ENCODE measurements around the gene FMNL2.
"Not testable (repeated sequence)": the region's sequence is repeated elsewhere in the genome, so short reads cannot be mapped to it uniquely, and the experiment has no call there.

The FMNL2 gene

GRCh38 chr2:152504618-152505017 is 169.6 kb downstream of the FMNL2 start:
- DNase-seq = no peak

- DNase-seq = no peak
These were observed 170.5 kb downstream of the FMNL2 start for GRCh38 chr2:152505495-152505906.

- DNase-seq = no peak
These were observed 171.9 kb downstream of the FMNL2 start for GRCh38 chr2:152506843-152507242.

GRCh38 chr2:152507907-152508306 is 172.9 kb downstream of the FMNL2 start:
- DNase-seq = no peak

- no peak for DNase-seq
These were observed 173.5 kb downstream of the FMNL2 start for GRCh38 chr2:152508446-152508845.

DNA sequence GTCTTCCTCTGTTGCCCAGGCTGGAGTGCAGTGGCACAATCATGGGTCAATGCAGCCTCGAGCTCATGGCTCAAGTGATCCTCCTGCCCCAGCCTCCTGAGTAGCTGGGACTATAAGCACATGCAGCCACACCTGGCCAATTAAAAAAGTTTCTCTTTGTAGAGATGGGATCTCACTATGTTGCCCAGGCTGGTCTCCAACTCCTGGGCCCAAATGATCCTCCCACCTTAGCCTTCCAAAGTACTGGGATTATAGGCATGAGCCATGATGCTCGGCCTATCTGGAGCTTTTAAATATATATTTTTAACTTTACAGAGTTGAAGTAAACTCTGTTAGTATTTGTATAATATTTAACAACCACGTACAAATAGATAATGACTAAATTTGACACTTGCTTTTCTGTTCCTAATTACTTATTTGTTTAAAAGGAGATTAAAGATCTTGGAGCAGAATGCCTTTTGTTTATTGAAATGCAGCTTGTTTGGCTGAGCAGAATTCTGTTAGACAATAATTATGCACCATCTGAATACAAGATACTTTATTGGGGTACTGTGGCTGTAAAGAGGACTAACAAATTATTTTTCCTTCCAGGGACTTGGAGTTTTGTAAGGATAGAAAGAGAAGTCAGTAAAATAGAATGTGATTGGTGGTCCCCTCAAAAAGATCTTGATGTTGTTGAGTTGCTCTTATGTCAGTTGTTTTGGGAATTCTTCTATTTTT is 175.0 kb downstream of the FMNL2 start:
- no peak for DNase-seq

DNA sequence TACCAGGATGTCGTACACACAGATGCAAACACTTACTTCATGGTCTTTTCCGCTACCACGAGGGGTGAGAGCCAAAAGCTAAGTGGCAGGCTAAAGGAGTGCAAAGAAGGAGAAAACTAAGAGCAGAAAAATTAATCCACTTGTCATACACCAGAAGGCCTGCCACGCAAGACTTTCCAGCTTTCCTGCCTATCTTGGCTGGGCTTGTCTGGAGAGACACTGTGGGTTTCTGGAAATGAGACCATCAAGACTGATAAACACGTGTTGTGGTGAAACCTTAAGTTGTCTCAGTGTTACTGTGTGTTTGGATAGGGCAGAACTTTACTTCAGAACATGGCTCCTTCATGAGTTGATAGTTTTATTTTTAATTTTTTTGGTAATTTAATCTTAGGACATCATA is 175.6 kb downstream of the FMNL2 start:
- DNase-seq = no peak

DNA sequence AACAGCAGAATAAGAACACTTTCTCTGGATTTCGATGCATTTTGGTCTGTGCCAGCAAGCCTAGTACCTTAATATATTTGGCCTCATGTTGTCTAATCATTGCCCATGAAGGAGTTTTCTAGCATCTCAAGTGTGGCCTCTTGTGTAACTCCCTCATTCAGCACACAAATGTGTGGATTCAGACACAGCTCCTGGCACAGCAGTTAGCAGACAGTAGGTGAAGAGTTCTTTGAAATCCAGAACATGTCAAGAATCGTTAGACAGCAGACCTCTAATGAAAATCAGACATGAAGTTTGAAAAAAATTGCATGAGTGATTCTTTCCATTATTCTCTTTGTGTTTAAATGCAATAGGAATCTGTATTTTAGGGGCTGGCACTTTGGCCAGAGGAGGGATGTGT is 177.0 kb downstream of the FMNL2 start:
- DNase-seq = no peak

GRCh38 chr2:152513029-152513428 is 178.1 kb downstream of the FMNL2 start:
- DNase-seq = no peak

DNA sequence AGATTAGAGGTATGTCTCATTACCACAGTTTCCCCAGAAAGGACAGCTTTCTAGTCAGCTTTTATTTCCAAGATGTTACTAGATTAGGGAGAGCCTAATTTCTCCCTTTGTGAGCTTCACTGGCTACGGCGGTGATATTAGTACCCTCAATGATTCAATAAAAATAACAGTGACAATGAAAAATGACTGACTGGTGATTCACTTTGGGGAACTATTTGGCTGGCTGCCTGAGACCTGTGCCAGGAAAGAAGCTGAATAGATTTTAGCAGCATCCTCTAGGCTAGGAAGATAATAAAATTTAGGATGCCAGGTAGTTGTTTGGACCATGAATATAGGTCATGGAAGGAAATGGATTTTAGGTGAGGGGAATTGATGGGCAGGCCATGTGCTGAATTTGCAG is 178.7 kb downstream of the FMNL2 start:
- DNase-seq = no peak

GRCh38 chr2:152518034-152518433 is 183.1 kb downstream of the FMNL2 start:
- no peak for DNase-seq

DNA sequence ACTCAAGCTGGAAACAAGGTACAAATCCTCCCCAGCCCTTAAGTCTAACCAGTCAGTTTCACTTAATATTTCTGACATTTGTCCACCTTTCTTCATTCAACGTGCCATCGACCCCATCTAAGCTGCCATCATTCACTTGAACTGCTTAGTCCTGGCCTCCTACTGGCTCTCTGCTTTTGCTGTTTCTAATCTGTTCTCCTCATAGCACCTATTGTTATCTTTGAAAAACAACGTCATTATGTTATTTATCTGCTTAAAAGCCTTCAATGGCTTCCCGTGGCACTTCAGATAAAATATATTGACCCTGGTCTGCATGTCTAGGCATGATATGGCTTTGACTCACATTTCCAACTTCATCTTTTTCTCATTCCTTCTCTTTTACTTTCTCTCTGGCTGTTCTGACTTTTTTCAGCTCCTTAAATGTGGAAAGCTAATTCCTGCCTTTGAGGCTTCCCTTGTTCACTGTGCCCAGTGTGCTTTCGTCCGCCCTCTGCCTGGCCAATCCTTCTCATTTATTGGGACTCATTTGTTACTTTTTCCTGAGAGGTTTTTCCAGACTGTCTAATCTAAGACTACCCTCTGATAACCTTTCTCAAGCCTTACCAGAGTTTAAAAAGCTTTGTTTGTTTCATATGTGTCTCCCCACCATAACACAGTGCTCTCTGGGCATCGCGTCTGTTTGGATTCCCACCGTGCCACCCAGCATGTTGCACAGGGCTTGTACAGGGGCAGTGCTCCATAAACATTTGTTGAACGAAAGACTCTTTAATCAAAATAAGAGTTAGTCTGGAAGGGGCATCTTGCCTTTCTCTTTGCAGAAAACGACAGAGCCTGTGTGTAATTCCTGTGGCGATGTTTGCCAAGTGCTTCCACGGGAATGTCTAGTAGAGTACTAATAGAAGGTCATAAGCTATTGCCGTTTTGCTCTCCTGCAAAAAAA is 183.9 kb downstream of the FMNL2 start:
- no peak for DNase-seq

DNA sequence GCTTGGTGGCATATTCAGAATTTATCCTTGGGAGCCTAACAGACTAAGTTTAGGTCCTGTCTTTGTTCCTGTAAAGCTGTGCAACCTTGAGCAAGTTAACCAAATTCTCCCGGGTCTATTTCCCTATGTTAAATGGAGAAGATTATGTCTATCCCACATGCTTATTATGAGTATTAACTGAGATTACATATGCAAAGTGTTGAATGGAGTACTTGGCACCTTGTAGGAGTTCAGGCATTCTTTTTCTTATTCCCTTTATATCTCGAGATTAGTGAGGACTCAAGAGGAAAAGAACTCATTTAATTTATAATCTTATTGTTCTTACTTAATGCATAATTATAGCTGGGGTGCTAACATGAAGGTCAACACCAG is 184.6 kb downstream of the FMNL2 start:
- DNase-seq = no peak

DNA sequence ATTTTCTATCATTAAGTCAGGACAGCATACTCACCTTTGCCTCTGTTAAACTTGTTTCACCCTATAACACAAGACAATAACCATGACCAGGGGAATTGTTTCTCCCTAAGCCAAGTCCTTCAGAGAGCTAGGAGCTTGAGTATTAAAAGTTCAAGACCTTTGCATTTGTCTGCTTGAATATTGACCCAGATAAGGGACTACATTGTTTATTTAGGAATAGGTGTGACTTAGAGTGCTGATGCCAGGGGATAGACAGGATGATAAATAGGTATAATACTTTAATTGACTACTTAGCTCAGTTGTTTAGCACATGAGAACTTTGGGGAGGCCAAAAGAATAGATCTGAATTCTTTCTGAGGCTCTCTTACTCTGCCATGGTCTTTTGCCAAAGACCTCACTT is 185.8 kb downstream of the FMNL2 start:
- no peak for DNase-seq

GRCh38 chr2:152522446-152522845 is 187.5 kb downstream of the FMNL2 start:
- not testable (repeated sequence) for DNase-seq

- DNase-seq = no peak
These were observed 188.1 kb downstream of the FMNL2 start for GRCh38 chr2:152523091-152523490.

- no peak for DNase-seq
These were observed 190.4 kb downstream of the FMNL2 start for GRCh38 chr2:152525277-152525838.

DNA sequence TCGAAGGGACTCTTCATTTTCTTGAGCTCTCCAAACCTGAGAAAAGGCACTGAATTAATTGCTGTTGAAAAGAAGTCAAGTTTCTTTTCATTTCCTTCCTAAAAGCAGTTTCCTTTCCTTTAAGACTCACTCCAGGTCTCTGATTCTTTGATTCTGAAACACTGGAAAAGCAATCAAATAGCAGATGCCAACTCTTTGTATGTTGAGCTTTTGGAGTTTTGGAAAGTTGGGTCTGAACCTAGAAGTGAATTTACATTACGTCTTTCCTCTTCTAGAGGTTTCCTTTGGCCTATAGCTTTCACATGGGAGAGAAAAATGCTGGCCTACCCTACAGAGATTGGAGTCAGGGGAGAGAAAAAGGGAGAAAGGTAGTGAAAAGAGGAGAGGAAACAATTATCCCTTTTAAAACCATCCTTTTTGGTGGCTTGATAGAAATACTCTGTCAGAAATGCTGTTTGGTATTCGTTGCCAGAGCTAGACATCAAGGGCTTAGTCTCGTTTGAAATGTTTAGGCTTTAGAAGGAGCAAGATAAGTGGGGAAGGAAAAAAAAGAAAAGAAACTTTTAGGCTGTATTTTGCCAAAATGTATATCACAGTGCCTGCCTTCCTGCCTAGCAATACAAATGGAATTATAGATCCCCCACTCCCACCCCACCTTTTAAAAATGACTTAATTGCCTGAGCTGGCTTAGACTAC is 194.6 kb downstream of the FMNL2 start:
- no peak for DNase-seq

- no peak for DNase-seq
These were observed 197.3 kb downstream of the FMNL2 start for GRCh38 chr2:152532241-152532640.

DNA sequence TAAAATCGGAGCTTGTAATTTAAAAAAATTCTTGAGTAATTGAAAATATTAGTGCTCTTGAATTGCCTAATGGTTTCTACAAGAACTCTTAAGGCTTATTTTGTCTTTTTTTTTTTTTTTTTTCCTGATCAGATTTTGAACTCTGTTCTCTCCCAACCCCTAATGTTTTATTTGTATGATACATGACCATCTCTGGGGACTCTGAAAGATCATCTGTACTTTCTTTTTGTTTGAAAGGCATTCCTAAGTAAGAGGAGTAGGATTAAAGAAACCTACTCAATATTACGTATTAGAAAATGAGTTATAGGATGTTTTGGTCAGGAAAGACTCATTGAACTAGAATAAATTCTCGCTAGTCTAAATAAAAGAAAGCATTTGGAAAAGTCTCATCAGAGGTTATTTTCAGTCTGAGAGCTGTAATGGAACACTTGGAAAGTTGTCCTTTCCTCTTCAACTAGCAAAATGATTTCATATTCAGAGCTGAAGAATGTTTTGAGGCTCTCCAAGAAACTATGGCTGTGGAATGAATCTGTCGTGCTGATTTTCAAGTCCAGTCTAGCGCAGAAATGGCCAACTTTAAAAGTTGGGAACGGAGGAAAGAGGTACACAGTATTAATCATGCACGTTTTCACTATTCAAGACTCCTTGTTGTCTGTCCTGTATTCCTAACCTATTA is 199.6 kb downstream of the FMNL2 start:
- no peak for DNase-seq

GRCh38 chr2:152537081-152537651 is 202.2 kb downstream of the FMNL2 start:
- DNase-seq = no peak

GRCh38 chr2:152539424-152539823 is 204.4 kb downstream of the FMNL2 start:
- no peak for DNase-seq
